ENCODE data around the gene USP33.
A peak's percentile ranks its signal among the peaks of the same experiment; 100 is the strongest.

DNA sequence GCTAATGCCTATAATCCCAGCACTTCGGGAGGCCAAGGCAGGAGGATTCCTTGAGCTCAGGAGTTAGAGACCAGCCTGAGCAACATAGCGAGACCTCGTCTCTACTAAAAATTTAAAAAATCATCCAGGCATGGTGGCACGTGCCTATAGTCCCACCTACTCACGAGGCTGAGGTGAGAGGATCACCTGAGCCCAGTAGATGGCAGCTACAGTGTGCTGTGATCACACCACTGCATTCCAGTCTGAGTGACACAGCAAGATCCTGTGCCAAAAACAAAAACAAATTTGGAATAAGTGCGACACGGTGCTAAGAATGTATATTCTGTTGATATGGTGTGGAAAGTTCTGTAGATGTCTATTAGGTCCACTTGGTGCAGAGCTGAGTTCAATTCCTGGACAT is 15.1 kb downstream of the USP33 start:
- TF ChIP-seq CTCF (conservative IDR thresholded peaks at IDR 0.05; ENCODE audit: low read length) (0 out of 2 replicates have a peak, but pooled peaks have one; percentile 20), EZH2phosphoT487 (IDR thresholded peaks at IDR 0.05; ENCODE audit: borderline replicate concordance, low read depth, low read length) (no peak)

All from OCI-LY7 (cell line).